ENCODE data around the gene CCDC47.

DNA sequence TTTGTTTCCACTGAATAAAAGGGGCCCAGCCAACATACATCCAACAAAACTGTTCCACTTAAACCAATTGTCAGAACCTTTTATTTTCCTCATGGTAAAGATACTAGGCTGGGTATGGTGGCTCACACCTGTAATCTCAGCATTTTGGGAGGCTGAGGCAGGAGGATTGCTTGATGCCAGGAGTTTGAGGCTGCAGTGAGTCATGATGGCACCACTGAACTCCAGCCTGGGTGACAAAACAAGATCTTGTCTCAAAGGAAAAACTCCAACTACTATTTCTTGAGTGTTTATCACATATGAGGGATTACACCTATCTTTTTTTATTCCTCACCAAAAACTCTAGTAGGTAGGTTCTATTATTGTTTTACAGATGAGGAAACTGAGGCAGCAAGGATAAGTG lies 49.1 kb upstream of the CCDC47 start:
- TF ChIP-seq, protein P1, sequence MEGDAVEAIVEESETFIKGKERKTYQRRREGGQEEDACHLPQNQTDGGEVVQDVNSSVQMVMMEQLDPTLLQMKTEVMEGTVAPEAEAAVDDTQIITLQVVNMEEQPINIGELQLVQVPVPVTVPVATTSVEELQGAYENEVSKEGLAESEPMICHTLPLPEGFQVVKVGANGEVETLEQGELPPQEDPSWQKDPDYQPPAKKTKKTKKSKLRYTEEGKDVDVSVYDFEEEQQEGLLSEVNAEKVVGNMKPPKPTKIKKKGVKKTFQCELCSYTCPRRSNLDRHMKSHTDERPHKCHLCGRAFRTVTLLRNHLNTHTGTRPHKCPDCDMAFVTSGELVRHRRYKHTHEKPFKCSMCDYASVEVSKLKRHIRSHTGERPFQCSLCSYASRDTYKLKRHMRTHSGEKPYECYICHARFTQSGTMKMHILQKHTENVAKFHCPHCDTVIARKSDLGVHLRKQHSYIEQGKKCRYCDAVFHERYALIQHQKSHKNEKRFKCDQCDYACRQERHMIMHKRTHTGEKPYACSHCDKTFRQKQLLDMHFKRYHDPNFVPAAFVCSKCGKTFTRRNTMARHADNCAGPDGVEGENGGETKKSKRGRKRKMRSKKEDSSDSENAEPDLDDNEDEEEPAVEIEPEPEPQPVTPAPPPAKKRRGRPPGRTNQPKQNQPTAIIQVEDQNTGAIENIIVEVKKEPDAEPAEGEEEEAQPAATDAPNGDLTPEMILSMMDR (conservative IDR thresholded peaks at IDR 0.05; ENCODE audit: low read depth in 2 of 2): no peak
- TF ChIP-seq POLR2AphosphoS5 (IDR thresholded peaks at IDR 0.05; ENCODE audit: low read depth) (no peak), EZH2phosphoT487 (IDR thresholded peaks at IDR 0.05; ENCODE audit: unreplicated experiment) (no peak), EZH2 (IDR thresholded peaks at IDR 0.05; ENCODE audit: low read depth, unreplicated experiment) (no peak), JUNB (IDR thresholded peaks at IDR 0.05; ENCODE audit: unreplicated experiment) (no peak), ZNF331 (CRISPR knock-in tag; IDR thresholded peaks at IDR 0.05; ENCODE audit: low read depth) (no peak), CREB1 (CRISPR knock-in tag; IDR thresholded peaks at IDR 0.05; ENCODE audit: low read depth) (no peak), NANOG (IDR thresholded peaks at IDR 0.05; ENCODE audit: borderline replicate concordance) (no peak), STAT1 (IDR thresholded peaks at IDR 0.05; ENCODE audit: unreplicated experiment) (no peak), ZNF114 (CRISPR knock-in tag; IDR thresholded peaks at IDR 0.05) (no peak)
- TF ChIP-seq, protein P2, sequence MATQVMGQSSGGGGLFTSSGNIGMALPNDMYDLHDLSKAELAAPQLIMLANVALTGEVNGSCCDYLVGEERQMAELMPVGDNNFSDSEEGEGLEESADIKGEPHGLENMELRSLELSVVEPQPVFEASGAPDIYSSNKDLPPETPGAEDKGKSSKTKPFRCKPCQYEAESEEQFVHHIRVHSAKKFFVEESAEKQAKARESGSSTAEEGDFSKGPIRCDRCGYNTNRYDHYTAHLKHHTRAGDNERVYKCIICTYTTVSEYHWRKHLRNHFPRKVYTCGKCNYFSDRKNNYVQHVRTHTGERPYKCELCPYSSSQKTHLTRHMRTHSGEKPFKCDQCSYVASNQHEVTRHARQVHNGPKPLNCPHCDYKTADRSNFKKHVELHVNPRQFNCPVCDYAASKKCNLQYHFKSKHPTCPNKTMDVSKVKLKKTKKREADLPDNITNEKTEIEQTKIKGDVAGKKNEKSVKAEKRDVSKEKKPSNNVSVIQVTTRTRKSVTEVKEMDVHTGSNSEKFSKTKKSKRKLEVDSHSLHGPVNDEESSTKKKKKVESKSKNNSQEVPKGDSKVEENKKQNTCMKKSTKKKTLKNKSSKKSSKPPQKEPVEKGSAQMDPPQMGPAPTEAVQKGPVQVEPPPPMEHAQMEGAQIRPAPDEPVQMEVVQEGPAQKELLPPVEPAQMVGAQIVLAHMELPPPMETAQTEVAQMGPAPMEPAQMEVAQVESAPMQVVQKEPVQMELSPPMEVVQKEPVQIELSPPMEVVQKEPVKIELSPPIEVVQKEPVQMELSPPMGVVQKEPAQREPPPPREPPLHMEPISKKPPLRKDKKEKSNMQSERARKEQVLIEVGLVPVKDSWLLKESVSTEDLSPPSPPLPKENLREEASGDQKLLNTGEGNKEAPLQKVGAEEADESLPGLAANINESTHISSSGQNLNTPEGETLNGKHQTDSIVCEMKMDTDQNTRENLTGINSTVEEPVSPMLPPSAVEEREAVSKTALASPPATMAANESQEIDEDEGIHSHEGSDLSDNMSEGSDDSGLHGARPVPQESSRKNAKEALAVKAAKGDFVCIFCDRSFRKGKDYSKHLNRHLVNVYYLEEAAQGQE (IDR thresholded peaks at IDR 0.05; ENCODE audit: unreplicated experiment): no peak
- TF ChIP-seq, protein P3, sequence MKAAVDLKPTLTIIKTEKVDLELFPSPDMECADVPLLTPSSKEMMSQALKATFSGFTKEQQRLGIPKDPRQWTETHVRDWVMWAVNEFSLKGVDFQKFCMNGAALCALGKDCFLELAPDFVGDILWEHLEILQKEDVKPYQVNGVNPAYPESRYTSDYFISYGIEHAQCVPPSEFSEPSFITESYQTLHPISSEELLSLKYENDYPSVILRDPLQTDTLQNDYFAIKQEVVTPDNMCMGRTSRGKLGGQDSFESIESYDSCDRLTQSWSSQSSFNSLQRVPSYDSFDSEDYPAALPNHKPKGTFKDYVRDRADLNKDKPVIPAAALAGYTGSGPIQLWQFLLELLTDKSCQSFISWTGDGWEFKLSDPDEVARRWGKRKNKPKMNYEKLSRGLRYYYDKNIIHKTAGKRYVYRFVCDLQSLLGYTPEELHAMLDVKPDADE (IDR thresholded peaks at IDR 0.05): no peak

All from GM23338 (cell line).